Transverse colon (tissue), 4 donors: ENCODE results near the gene TAF4. TPM values are rescaled to one million over a fixed set of nuclear protein-coding genes. Genes with fewer than 3 reads are reported as not detected.

Experiments
- DNase-seq: peaks from one replicate; pipeline ENCODE4 v3.0.0-alpha.2; 2019
- H3K27ac ChIP-seq, 4 donors: fragments of 200-600 bp; sonication (generic); 2 replicates each; pipeline ENCODE4 v1.5.1; 2016 to 2018; ENCODE audit warnings: inconsistent platforms in 4 of 4
- H3K27me3 ChIP-seq: fragments of 200-600 bp; sonication (generic); 2 replicates; pipeline ENCODE4 v1.5.1; 2017; ENCODE audit warnings: inconsistent platforms
- H3K36me3 ChIP-seq, 4 donors: fragments of 200-600 bp; sonication (generic); 2 replicates each; pipeline ENCODE4 v1.5.1; 2017 to 2019; ENCODE audit warnings: inconsistent platforms in 4 of 4
- H3K4me1 ChIP-seq, 4 donors: fragments of 200-600 bp; sonication (generic); 2 replicates each; pipeline ENCODE4 v1.5.1; 2017 to 2020; ENCODE audit warnings: inconsistent platforms in 4 of 4
- H3K4me3 ChIP-seq, 4 donors: fragments of 200-600 bp; sonication (generic); 1 replicate in 1 of 4; 2 replicates in 3 of 4; pipeline versions ENCODE4 v1.5.1 to v1.6.1; 2017 to 2019; ENCODE audit warnings: inconsistent platforms in 4 of 4
- H3K9me3 ChIP-seq, 2 donors: fragments of 200-600 bp; sonication (generic); 2 replicates each; pipeline ENCODE4 v1.5.1; 2017 to 2019; ENCODE audit warnings: inconsistent platforms in 2 of 2
- EP300 ChIP-seq: sonication (generic); formaldehyde crosslinking; IDR thresholded peaks from one replicate; pipeline ENCODE4 v1.6.1; 2017; ENCODE audit warnings: antibody characterized with exemption, low read depth
- POLR2A ChIP-seq: fragments of 450-650 bp; IDR thresholded peaks from one replicate; pipeline ENCODE4 v1.6.1; 2016; ENCODE audit warnings: antibody characterized with exemption, mild to moderate bottlenecking, moderate library complexity
- POLR2AphosphoS5 ChIP-seq, 3 donors: sonication (generic); formaldehyde crosslinking; IDR thresholded peaks; one replicate each; pipeline ENCODE4 v1.6.1; 2016; ENCODE audit warnings: antibody characterized with exemption in 3 of 3
- WGBS, 2 donors: methylation state at CpG; one replicate each; pipeline ENCODE4 v1.1.5; 2018; ENCODE audit warnings: low coverage in 1 of 2; 5-methylcytosine and 5-hydroxymethylcytosine counted together
- in situ Hi-C, 4 donors: fragments of 200-750 bp; cut with MboI; loops; one replicate each; pipeline versions ENCODE4 v1.15.0 to v1.15.1; 2017; ENCODE audit warnings: low sequenced_read_pairs in 3 of 4, low pct_ligation_motif_present in 1 of 4, low pct_unique_long_range_greater_than_20kb in 1 of 4
- intact Hi-C: fragments of 100-400 bp; cut with DNase I; formaldehyde crosslinking; loops from one replicate; pipeline ENCODE4 v1.15.1; 2023; ENCODE audit warnings: low total_unique reads
- total RNA-seq, 4 donors: library from RNA; depleted of rRNA; stranded (reverse); fragments of >200 nt; gene quantifications; one replicate each; pipeline ENCODE4 v1.1.0, GENCODE V29; 2016
- TF ChIP-seq, protein P1 (sequence below), 5 experiments: fragments of 200-600 bp in 3 of 5; fragments of 450-650 bp in 2 of 5; sonication (generic) in 3 of 5; IDR thresholded peaks; 1 replicate in 2 of 5; 2 replicates in 3 of 5; pipeline ENCODE4 v1.5.1; 2016 to 2017; ENCODE audit warnings: antibody characterized with exemption in 5 of 5, inconsistent platforms in 3 of 5, mild to moderate bottlenecking in 2 of 5, moderate library complexity in 1 of 5

TAF4 gene
- total RNA-seq, 4 donors from 2014 or later: 18.9 to 39.5 (median 24.3) TPM

DNA sequence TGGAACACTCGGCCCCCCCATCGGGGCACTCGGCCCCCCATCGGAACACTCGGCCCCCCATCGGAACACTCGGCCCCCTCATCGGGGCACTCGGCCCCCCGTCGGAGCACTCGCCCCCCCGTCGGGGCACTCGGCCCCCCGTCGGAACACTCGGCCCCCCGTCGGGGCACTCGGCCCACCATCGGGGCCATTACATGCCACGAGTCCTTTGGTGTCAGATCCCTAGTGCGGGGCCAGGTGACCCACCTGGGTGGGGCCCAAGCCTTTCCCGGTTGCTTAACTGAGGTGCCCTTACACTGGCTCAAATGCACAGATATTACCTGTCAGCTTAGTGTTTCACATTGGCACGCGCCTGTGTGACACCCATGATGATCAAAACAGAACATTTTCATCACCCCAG lies 95.9 kb downstream of the TAF4 start:
- DNase-seq: no peak
- no peaks in the 10 kb centered on the region for H3K9me3 ChIP-seq
- intact Hi-C loops: no loop called here
- no peak overlapping the region for H3K27ac ChIP-seq
- peaks cover 23% of the 10 kb centered on the region for H3K27me3 ChIP-seq
- no peaks in the 10 kb centered on the region for H3K4me1 ChIP-seq
- no peak overlapping the region for H3K4me3 ChIP-seq
- in situ Hi-C loops: no loop called here
- TF ChIP-seq EP300 (no peak), POLR2A (no peak), POLR2AphosphoS5 (IDR thresholded peaks at IDR 0.05) (no peak)
- TF ChIP-seq, protein P1, sequence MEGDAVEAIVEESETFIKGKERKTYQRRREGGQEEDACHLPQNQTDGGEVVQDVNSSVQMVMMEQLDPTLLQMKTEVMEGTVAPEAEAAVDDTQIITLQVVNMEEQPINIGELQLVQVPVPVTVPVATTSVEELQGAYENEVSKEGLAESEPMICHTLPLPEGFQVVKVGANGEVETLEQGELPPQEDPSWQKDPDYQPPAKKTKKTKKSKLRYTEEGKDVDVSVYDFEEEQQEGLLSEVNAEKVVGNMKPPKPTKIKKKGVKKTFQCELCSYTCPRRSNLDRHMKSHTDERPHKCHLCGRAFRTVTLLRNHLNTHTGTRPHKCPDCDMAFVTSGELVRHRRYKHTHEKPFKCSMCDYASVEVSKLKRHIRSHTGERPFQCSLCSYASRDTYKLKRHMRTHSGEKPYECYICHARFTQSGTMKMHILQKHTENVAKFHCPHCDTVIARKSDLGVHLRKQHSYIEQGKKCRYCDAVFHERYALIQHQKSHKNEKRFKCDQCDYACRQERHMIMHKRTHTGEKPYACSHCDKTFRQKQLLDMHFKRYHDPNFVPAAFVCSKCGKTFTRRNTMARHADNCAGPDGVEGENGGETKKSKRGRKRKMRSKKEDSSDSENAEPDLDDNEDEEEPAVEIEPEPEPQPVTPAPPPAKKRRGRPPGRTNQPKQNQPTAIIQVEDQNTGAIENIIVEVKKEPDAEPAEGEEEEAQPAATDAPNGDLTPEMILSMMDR (IDR thresholded peaks at IDR 0.05): no peak
- 87% methylated on average over 17 of the region's 27 CpGs; no CpG with 5 or more reads in 1 of the 2 donors for WGBS, 2 donors
- peaks cover 0 to 21% (median 4%) of the 10 kb centered on the region in 4 donors for H3K36me3 ChIP-seq

DNA sequence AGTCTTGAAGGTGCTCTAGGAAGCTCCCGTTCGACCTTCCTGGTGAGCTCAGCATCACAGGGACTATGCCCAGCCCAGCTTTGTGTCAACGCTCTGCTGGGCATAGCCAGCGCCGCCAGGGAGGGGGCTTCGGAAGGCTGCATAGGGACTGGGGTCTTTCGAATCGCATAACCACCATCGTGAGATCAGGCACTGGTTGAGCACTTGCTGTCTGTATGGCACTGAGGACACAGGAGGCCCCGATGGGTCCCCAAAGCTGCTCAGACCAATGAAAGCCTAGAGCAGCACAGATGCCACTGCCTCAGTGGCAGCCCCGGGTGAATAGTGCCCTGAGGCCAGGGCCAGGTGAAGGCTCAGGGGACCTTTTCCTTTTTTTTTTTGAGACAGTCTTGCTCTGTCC lies 96.7 kb downstream of the TAF4 start:
- DNase-seq: no peak
- in situ Hi-C loops (no loop called here), intact Hi-C loops (no loop called here)
- Histone ChIP-seq H3K4me3 (no peak overlapping the region), H3K27ac (no peak overlapping the region), H3K36me3 (peaks cover 0 to 14% (median 1%) of the 10 kb centered on the region in 4 donors), H3K27me3 (peaks cover 31% of the 10 kb centered on the region), H3K4me1 (no peaks in the 10 kb centered on the region), H3K9me3 (no peaks in the 10 kb centered on the region)
- 50 to 78% methylated on average over 2 to 4 of the region's 11 CpGs for WGBS, 2 donors
- TF ChIP-seq, protein P1 (IDR thresholded peaks at IDR 0.05): no peak

DNA sequence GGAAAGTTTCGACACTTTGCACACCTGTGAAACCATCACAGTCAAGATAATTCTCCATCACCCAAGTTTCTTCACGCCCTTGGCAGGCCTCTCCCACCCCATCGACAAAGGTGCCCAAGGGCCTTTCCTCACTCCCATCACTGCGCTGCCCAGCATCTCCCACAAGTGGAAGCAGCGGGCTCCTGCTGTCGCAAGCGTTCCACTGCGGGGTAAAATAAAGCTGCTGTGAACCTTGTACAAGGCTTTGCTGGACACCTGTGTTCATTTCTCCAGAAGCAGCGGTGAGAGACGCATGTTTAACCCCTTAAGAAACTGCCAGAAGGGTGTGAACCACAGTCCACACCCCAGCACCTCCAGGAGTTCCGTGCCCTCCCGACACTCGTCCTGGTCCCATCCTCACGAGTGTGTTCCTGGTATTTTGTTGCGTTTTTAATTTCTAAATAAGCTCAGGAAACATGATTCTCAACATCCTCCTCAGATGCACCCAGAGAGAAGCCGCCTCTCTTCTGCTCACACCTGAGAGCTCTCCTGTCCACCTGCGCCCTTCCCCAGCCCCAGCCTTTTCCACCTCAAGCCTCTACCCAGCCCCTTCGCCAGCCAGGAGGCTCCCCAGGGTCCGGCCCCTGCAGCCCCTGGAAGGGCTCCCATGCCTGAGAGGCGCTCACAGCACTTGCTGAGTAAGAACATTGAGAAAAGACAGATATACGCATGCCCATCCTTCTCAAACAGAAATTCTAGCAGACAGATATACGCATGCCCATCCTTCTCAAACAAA lies 97.5 kb downstream of the TAF4 start:
- Histone ChIP-seq H3K4me3 (no peak overlapping the region), H3K4me1 (no peaks in the 10 kb centered on the region), H3K27ac (no peak overlapping the region), H3K36me3 (peaks cover 0 to 12% (median 0%) of the 10 kb centered on the region in 4 donors), H3K27me3 (peaks cover 31% of the 10 kb centered on the region), H3K9me3 (no peaks in the 10 kb centered on the region)
- WGBS, 2 donors: 75 to 76% methylated on average over 5 to 22 of the region's 22 CpGs
- intact Hi-C loops: no loop called here
- TF ChIP-seq EP300 (no peak), POLR2A (no peak), POLR2AphosphoS5 (IDR thresholded peaks at IDR 0.05) (no peak)
- TF ChIP-seq, protein P1 (IDR thresholded peaks at IDR 0.05): no peak
- in situ Hi-C loops: no loop called here
- no peak for DNase-seq

DNA sequence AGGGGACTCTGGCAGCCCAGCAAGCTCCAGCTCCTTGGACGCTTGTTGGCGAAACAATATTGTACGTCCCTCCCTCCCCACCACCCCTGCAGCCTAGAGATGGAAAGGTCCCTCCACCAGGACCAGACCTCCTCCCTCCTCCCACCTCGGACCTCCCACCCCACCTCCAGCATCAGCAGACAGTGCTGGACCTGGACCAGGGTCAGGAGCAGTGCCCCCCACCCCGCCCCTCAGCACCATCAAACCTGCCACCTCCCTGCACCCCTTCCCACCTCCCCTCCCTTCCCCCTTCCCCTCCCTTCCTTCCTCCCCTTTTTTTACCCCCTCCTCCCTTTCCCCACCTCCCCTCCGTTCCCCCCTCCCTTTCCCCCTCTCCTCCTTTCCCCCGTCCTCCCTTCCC lies 98.4 kb downstream of the TAF4 start:
- intact Hi-C loops (no loop called here), in situ Hi-C loops (no loop called here)
- Histone ChIP-seq H3K36me3 (peaks cover 0 to 5% (median 0%) of the 10 kb centered on the region in 4 donors), H3K27me3 (peaks cover 31% of the 10 kb centered on the region), H3K4me3 (no peak overlapping the region), H3K4me1 (no peaks in the 10 kb centered on the region), H3K27ac (no peak overlapping the region), H3K9me3 (no peaks in the 10 kb centered on the region)
- DNase-seq: no peak
- TF ChIP-seq EP300: no peak
- no peak for TF ChIP-seq POLR2AphosphoS5 (IDR thresholded peaks at IDR 0.05)
- TF ChIP-seq, protein P1 (IDR thresholded peaks at IDR 0.05): no peak
- WGBS, 2 donors: 55 to 67% methylated on average over 3 to 6 of the region's 7 CpGs
